Mesendoderm (in vitro differentiated cells): Measurements from ENCODE around the gene TCEANC2.

Experiments
- DNase-seq: peaks from one replicate; pipeline ENCODE4 v3.0.0; 2013
- H2AK5ac ChIP-seq: 2 replicates; pipeline ENCODE4 v1.6.1; 2013; ENCODE audit warnings: low read length, inconsistent platforms
- H2BK120ac ChIP-seq: 2 replicates; pipeline ENCODE4 v1.6.1; 2013; ENCODE audit warnings: low read depth, mild to moderate bottlenecking, low read length, moderate library complexity, mixed read lengths
- H2BK15ac ChIP-seq: replicated peaks from 2 replicates; pipeline ENCODE4 v1.6.1; 2013; ENCODE audit warnings: low read depth, mild to moderate bottlenecking, moderate library complexity
- H2BK5ac ChIP-seq: 2 replicates; pipeline ENCODE4 v1.6.1; 2013; ENCODE audit warnings: low read length, inconsistent platforms
- H3K18ac ChIP-seq: 2 replicates; pipeline ENCODE4 v1.6.1; 2013; ENCODE audit warnings: mild to moderate bottlenecking, low read length, mixed read lengths
- H3K23ac ChIP-seq: one replicate; pipeline ENCODE4 v1.6.1; 2013; ENCODE audit warnings: low read length
- H3K27ac ChIP-seq: 2 replicates; pipeline ENCODE4 v1.5.1; 2013; ENCODE audit warnings: low read depth, mild to moderate bottlenecking, inconsistent platforms, low read length, moderate library complexity
- H3K27me3 ChIP-seq: 2 replicates; pipeline ENCODE4 v1.6.1; 2013; ENCODE audit warnings: low read length, control low read depth, mild to moderate bottlenecking, inconsistent platforms; ENCODE audit not compliant: insufficient read depth, poor library complexity
- H3K36me3 ChIP-seq: 2 replicates; pipeline ENCODE4 v1.6.1; 2013; ENCODE audit warnings: low read length, inconsistent platforms; ENCODE audit not compliant: control insufficient read depth, insufficient read depth
- H3K4ac ChIP-seq: one replicate; pipeline ENCODE4 v1.6.1; 2013; ENCODE audit warnings: low read depth, mild to moderate bottlenecking, low read length, moderate library complexity
- H3K4me1 ChIP-seq: 2 replicates; pipeline ENCODE4 v1.6.1; 2013; ENCODE audit warnings: low read depth, low read length, inconsistent platforms; ENCODE audit not compliant: control insufficient read depth
- H3K4me2 ChIP-seq: 2 replicates; pipeline ENCODE4 v1.6.1; 2013; ENCODE audit warnings: low read length
- H3K4me3 ChIP-seq: 2 replicates; pipeline ENCODE4 v1.5.1; 2013; ENCODE audit warnings: mild to moderate bottlenecking, low read length
- H3K56ac ChIP-seq: one replicate; pipeline ENCODE4 v1.6.1; 2013; ENCODE audit warnings: low read length
- H3K79me1 ChIP-seq: 2 replicates; pipeline ENCODE4 v1.6.1; 2013; ENCODE audit warnings: low read length, inconsistent platforms
- H3K79me2 ChIP-seq: 2 replicates; pipeline ENCODE4 v1.6.1; 2013; ENCODE audit warnings: mild to moderate bottlenecking, low read length; ENCODE audit not compliant: control insufficient read depth, insufficient read depth
- H3K9ac ChIP-seq: 2 replicates; pipeline ENCODE4 v1.6.1; 2013; ENCODE audit warnings: low read length, inconsistent platforms
- H4K5ac ChIP-seq: one replicate; pipeline ENCODE4 v1.6.1; 2013; ENCODE audit warnings: low read length
- H4K8ac ChIP-seq: one replicate; pipeline ENCODE4 v1.6.1; 2013; ENCODE audit warnings: low read depth, mild to moderate bottlenecking, control low read depth, low read length, moderate library complexity
- WGBS: extraction: QIAGEN DNeasy Blood & Tissue Kit; methylation state at CpG from one replicate; pipeline ENCODE4 v1.1.7; 2013; ENCODE audit warnings: low lambda C conversion rate, missing lambda C conversion rate; ENCODE audit not compliant: insufficient coverage; ENCODE audit errors: extremely low coverage; 5-methylcytosine and 5-hydroxymethylcytosine counted together

Gene TCEANC2

GRCh38 chr1:54013393-54014008 is 39.9 kb upstream of the TCEANC2 start:
- H4K8ac ChIP-seq = no peak overlapping the region
- DNase-seq = no peak
- no peak overlapping the region for H3K4me2 ChIP-seq
- H3K4ac ChIP-seq = no peak overlapping the region
- H3K56ac ChIP-seq = no peak overlapping the region
- no peak overlapping the region for H2BK15ac ChIP-seq
- no peak overlapping the region for H3K9ac ChIP-seq
- no peak overlapping the region for H3K27ac ChIP-seq
- no peak overlapping the region for H3K23ac ChIP-seq
- H2BK5ac ChIP-seq = no peak overlapping the region
- WGBS = no CpG with 5 or more reads among the region's 8 CpGs
- no peaks in the 10 kb centered on the region for H3K27me3 ChIP-seq
- no peak overlapping the region for H3K4me3 ChIP-seq
- no peaks in the 10 kb centered on the region for H3K79me2 ChIP-seq
- H3K18ac ChIP-seq = no peak overlapping the region
- no peak overlapping the region for H2AK5ac ChIP-seq
- H3K36me3 ChIP-seq = no peaks in the 10 kb centered on the region
- H2BK120ac ChIP-seq = no peak overlapping the region
- H3K4me1 ChIP-seq = peaks cover 2% of the 10 kb centered on the region
- H3K79me1 ChIP-seq = no peaks in the 10 kb centered on the region
- no peak overlapping the region for H4K5ac ChIP-seq

GRCh38 chr1:54014009-54014629 is 39.3 kb upstream of the TCEANC2 start:
- WGBS = no CpG with 5 or more reads among the region's 17 CpGs
- Histone ChIP-seq H3K27me3 (no peaks in the 10 kb centered on the region), H2AK5ac (no peak overlapping the region), H3K56ac (no peak overlapping the region), H3K79me1 (no peaks in the 10 kb centered on the region), H2BK5ac (no peak overlapping the region), H3K79me2 (no peaks in the 10 kb centered on the region), H3K4me2 (no peak overlapping the region), H3K4me3 (no peak overlapping the region), H2BK120ac (no peak overlapping the region), H4K5ac (no peak overlapping the region), H3K4ac (no peak overlapping the region), H3K27ac (no peak overlapping the region), H3K4me1 (peaks cover 2% of the 10 kb centered on the region), H3K23ac (no peak overlapping the region), H3K18ac (no peak overlapping the region), H3K36me3 (no peaks in the 10 kb centered on the region), H3K9ac (no peak overlapping the region), H4K8ac (no peak overlapping the region), H2BK15ac (no peak overlapping the region)
- DNase-seq = no peak

GRCh38 chr1:54016343-54017282 is 36.8 kb upstream of the TCEANC2 start:
- Histone ChIP-seq H3K79me2 (no peaks in the 10 kb centered on the region), H3K79me1 (no peaks in the 10 kb centered on the region), H2AK5ac (no peak overlapping the region), H3K4me2 (no peak overlapping the region), H3K27ac (no peak overlapping the region), H3K27me3 (no peaks in the 10 kb centered on the region), H2BK120ac (no peak overlapping the region), H3K56ac (no peak overlapping the region), H3K9ac (no peak overlapping the region), H3K4me1 (peaks cover 2% of the 10 kb centered on the region), H4K5ac (no peak overlapping the region), H3K23ac (no peak overlapping the region), H3K36me3 (no peaks in the 10 kb centered on the region), H2BK15ac (no peak overlapping the region), H3K18ac (no peak overlapping the region), H2BK5ac (no peak overlapping the region), H3K4ac (no peak overlapping the region), H3K4me3 (no peak overlapping the region), H4K8ac (no peak overlapping the region)
- no CpG with 5 or more reads among the region's 8 CpGs for WGBS
- peak; percentile 87 for DNase-seq

GRCh38 chr1:54017979-54018378 is 35.4 kb upstream of the TCEANC2 start, which contains the start of gene LDLRAD1:
LDLRAD1 (minus strand) TSS chr1:54018186; CDS start chr1:54018112, 74 bp downstream.
- H4K5ac ChIP-seq = no peak within 1 kb of the TSS
- H2BK15ac ChIP-seq = no peak within 1 kb of the TSS
- no peak within 1 kb of the TSS for H3K9ac ChIP-seq
- no peaks in the 10 kb centered on the region for H3K27me3 ChIP-seq
- H3K4me3 ChIP-seq = no peak within 1 kb of the TSS
- H3K36me3 ChIP-seq = no peaks in the 10 kb centered on the region
- no peak within 1 kb of the TSS for H3K23ac ChIP-seq
- no peak within 1 kb of the TSS for H3K4me2 ChIP-seq
- no peak within 1 kb of the TSS for H2BK120ac ChIP-seq
- H3K56ac ChIP-seq = no peak within 1 kb of the TSS
- no peak within 1 kb of the TSS for H4K8ac ChIP-seq
- H2BK5ac ChIP-seq = no peak within 1 kb of the TSS
- no CpG with 5 or more reads among the region's 6 CpGs for WGBS
- H3K18ac ChIP-seq = no peak within 1 kb of the TSS
- no peak within 1 kb of the TSS for H3K27ac ChIP-seq
- H2AK5ac ChIP-seq = no peak within 1 kb of the TSS
- DNase-seq = no peak
- H3K79me1 ChIP-seq = no peaks in the 10 kb centered on the region
- peaks cover 2% of the 10 kb centered on the region for H3K4me1 ChIP-seq
- H3K4ac ChIP-seq = no peak within 1 kb of the TSS
- no peaks in the 10 kb centered on the region for H3K79me2 ChIP-seq

- Histone ChIP-seq H3K4me1 (peaks cover 2% of the 10 kb centered on the region), H3K18ac (no peak overlapping the region), H3K4me3 (no peak overlapping the region), H3K79me2 (no peaks in the 10 kb centered on the region), H4K5ac (no peak overlapping the region), H3K27me3 (no peaks in the 10 kb centered on the region), H2AK5ac (no peak overlapping the region), H3K9ac (no peak overlapping the region), H3K36me3 (no peaks in the 10 kb centered on the region), H3K4ac (no peak overlapping the region), H3K4me2 (no peak overlapping the region), H4K8ac (no peak overlapping the region), H3K79me1 (no peaks in the 10 kb centered on the region), H2BK15ac (no peak overlapping the region), H2BK120ac (no peak overlapping the region), H2BK5ac (no peak overlapping the region), H3K27ac (no peak overlapping the region), H3K23ac (no peak overlapping the region), H3K56ac (no peak overlapping the region)
- no CpG with 5 or more reads among the region's 5 CpGs for WGBS
- DNase-seq = no peak
These were observed 34.8 kb upstream of the TCEANC2 start for GRCh38 chr1:54018635-54019034.
